HFF-Myc (cell line): ENCODE data around the gene KCP.

ENCODE experiments used
- DNase-seq: peaks from one replicate; pipeline ENCODE4 v3.0.0-alpha.2; 2011; ENCODE audit warnings: low read depth; ENCODE audit errors: extremely low read depth
- H3K4me3 ChIP-seq: replicated peaks from 2 replicates; pipeline ENCODE4 v1.5.1; 2011; ENCODE audit warnings: low read depth, mild to moderate bottlenecking, control low read depth, low read length
- TF ChIP-seq, protein P1 (sequence below): IDR thresholded peaks from 2 replicates; pipeline ENCODE4 v1.5.1; 2012; ENCODE audit warnings: mild to moderate bottlenecking, low read depth, low read length, control low read depth; ENCODE audit errors: missing control alignments

KCP gene

DNA sequence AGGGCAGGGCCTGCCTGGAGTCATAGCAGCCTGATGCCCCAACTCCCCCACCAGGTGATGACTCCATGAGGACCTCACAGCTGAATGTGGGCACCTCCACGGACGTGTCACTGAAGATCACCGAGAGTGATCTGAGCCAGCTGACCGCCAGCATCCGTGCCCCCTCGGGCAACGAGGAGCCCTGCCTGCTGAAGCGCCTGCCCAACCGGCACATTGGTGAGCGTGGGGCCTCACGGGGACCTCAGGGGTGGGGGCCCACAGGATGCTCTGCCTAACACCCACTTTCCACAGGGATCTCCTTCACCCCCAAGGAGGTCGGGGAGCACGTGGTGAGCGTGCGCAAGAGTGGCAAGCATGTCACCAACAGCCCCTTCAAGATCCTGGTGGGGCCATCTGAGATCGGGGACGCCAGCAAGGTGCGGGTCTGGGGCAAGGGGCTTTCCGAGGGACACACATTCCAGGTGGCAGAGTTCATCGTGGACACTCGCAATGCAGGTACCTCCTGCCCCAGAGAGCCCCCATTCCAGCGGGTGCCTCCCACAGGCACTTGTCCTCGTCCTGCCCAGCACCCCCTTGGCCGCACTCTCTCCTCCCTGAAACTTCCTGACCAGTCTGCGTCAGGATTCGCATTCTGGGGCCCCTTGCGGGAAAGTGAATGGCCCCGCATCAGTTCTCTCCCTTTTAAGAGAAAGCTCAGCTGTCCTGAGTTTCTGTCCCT, 57.8 kb downstream of the KCP start:
- TF ChIP-seq, protein P1, sequence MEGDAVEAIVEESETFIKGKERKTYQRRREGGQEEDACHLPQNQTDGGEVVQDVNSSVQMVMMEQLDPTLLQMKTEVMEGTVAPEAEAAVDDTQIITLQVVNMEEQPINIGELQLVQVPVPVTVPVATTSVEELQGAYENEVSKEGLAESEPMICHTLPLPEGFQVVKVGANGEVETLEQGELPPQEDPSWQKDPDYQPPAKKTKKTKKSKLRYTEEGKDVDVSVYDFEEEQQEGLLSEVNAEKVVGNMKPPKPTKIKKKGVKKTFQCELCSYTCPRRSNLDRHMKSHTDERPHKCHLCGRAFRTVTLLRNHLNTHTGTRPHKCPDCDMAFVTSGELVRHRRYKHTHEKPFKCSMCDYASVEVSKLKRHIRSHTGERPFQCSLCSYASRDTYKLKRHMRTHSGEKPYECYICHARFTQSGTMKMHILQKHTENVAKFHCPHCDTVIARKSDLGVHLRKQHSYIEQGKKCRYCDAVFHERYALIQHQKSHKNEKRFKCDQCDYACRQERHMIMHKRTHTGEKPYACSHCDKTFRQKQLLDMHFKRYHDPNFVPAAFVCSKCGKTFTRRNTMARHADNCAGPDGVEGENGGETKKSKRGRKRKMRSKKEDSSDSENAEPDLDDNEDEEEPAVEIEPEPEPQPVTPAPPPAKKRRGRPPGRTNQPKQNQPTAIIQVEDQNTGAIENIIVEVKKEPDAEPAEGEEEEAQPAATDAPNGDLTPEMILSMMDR, result no peak
- DNase-seq, result no peak

DNA sequence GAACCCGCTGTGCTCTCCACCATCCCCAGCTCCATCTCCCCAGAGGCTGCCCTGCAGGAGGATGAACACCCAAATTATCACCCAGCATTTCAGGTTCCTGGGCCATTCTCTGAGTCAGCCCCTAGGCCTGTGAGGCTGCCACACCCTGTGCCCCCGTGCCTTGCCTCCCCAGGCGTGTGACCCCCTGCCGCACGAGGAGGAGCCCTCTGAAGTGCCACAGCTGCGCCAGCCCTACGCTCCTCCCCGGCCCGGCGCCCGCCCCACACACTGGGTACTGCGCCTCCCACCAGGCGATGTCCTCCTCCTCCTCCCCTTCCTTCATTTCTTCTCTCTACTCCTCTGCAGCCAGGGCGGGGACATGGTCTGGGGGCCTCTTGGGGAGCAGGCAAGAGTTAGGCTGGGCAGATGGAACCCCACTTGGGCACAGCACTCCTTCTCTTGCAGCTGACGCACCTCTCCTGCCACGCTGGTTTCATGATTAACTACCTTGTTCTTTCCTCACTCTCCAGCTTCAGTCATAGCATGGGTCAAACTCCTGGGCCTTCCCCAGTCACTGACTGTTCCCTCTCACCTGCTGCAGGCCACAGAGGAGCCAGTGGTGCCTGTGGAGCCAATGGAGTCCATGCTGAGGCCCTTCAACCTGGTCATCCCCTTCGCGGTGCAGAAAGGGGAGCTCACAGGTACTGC, 60.6 kb downstream of the KCP start:
- no peak for DNase-seq

More for the DNA sequence above, 57.8 kb downstream of the KCP start:
- no peak overlapping the region for H3K4me3 ChIP-seq

DNA sequence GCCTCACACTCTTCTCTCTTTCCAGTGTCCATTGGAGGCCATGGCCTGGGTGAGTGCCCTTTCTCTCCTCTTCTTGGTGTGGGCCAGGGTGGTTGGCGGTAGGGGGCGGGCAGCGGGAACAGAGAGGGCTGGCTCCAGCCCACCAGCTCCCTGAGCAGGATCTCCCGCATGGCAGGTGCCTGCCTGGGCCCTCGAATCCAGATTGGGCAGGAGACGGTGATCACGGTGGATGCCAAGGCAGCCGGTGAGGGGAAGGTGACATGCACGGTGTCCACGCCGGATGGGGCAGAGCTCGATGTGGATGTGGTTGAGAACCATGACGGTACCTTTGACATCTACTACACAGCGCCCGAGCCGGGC, 61.4 kb downstream of the KCP start:
- TF ChIP-seq, protein P1, result no peak
- DNase-seq, result no peak
- H3K4me3 ChIP-seq, result no peak overlapping the region

More for the DNA sequence above, 60.6 kb downstream of the KCP start:
- TF ChIP-seq, protein P1, result no peak
- H3K4me3 ChIP-seq, result no peak overlapping the region

DNA sequence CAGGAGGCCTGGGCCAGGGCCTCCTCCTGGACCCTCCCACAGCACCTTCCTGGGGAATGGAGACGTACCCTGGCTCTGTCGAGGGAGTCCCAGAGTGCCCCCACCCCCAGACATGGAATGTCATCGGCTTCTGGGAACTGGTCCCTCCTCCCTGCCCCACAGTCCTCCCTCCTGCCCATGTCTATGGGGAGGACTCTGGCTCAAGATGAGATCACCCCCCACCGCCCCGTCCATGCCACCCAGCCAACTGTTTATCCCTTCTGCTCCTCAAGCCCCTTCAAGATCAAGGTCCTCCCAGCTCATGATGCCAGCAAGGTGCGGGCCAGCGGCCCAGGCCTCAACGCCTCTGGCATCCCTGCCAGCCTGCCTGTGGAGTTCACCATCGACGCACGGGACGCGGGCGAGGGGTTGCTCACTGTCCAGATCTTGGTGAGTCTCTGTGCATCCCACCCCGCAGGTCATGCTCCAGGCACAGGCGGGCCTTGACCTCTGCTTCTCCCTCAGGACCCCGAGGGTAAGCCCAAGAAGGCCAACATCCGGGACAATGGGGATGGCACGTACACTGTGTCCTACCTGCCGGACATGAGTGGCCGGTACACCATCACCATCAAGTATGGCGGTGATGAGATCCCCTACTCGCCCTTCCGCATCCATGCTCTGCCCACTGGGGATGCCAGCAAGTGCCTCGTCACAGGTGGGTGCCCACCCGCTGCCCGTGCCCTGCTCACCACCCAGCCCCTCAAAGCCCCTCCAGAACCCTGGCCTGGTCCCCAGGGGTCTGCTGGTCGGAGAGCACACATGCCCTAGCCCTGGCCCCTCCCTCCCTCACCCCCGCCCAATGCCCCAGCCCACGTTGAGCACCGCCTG, 62.0 kb downstream of the KCP start:
- DNase-seq, result no peak
- TF ChIP-seq, protein P1, result no peak
- no peak overlapping the region for H3K4me3 ChIP-seq

DNA sequence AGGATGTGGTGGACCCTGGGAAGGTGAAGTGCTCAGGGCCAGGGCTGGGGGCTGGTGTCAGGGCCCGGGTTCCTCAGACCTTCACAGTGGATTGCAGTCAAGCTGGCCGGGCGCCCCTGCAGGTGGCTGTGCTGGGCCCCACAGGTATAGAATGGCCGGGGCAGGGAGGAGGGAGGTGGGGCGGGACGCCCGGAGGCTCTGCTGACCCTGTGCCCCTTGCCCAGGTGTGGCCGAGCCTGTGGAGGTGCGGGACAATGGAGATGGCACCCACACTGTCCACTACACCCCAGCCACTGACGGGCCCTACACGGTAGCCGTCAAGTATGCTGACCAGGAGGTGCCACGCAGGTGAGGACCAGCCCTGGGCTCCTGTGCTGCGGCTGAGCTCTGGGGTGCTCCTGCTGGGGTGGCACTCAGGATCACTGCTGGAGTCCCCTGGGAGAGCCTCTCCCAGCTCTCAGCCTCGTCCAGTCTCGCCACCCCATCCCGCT, 62.7 kb downstream of the KCP start:
- H3K4me3 ChIP-seq, result no peak overlapping the region
- no peak for DNase-seq
- TF ChIP-seq, protein P1, result no peak

DNA sequence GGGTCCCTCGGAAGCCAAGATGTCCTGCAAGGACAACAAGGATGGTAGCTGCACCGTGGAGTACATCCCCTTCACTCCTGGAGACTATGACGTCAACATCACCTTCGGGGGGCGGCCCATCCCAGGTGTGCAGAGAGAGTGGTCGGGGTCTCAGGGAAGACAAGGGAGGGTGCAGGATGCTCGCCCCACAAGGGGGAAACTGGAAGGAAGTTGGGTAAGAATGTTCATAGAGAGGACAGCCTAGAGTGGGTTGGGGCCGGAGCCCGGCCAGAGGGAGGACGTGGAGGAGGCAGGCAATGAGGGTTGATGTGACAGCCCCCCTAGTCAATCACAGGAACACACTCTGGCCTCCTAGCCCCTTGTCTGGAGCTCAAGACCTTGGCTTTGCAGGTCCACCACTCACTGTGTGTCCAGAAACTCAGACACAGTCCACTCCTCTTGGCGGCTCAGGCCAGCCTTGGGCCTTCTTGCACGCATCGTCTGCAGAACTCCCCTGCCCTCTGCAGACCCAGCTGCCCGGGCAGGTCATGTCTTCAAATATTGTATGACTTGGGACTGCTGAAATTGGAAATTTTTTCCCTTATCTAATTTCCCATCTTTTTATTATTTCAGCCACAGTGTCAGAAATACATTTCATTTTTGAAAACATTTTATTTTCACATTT, 63.6 kb downstream of the KCP start:
- DNase-seq, result no peak
- no peak overlapping the region for H3K4me3 ChIP-seq
- TF ChIP-seq, protein P1, result no peak
